ENCODE data around the gene LDAH. TPM values are rescaled to one million over a fixed set of nuclear protein-coding genes. Genes with fewer than 3 reads are reported as not detected.

LDAH gene
- total and polyA plus RNA-seq, 7 donors: 6.0 to 18.3 (median 12.2) TPM

DNA sequence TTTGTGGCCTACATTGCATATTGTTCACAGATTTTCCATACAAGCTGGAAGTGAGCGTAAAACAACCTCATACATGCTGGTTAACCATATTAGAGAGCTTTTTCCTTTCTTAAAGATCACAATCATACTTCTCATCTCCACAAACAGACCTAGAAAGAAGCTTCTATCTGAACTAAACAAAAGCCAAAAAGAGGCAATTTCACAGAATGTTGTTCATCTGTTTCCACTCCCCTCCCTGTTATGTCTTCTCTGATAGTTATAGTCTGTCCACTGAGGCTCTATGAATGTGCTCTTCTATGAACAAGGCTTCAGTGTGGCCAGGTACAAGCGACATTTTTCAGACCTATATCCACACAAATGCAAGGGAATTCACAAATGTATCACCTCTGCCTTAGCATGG is 63.4 kb downstream of the LDAH start:
- TF ChIP-seq EP300 (IDR thresholded peaks at IDR 0.05) (no peak), CTCF (IDR thresholded peaks at IDR 0.05) (no peak), POLR2A (IDR thresholded peaks at IDR 0.05) (no peak), POLR2AphosphoS5 (IDR thresholded peaks at IDR 0.05) (no peak)
- H3K4me1 ChIP-seq: no peaks in the 10 kb centered on the region
- H3K27ac ChIP-seq: no peak overlapping the region
- H3K36me3 ChIP-seq: no peaks in the 10 kb centered on the region
- intact Hi-C loops (cut with DNase I): no loop called here
- H3K27me3 ChIP-seq: no peaks in the 10 kb centered on the region
- no peak for DNase-seq
- no peaks in the 10 kb centered on the region for H3K9me3 ChIP-seq
- WGBS, 2 donors: 94 to 96% methylated on average over 2 of the region's 2 CpGs
- H3K4me3 ChIP-seq: no peak overlapping the region

- no peak overlapping the region for H3K27ac ChIP-seq
- H3K27me3 ChIP-seq: no peaks in the 10 kb centered on the region
- no peaks in the 10 kb centered on the region for H3K36me3 ChIP-seq
- intact Hi-C loops (cut with DNase I): no loop called here
- no peak for DNase-seq
- WGBS, 2 donors: 94 to 97% methylated on average over 1 of the region's 1 CpG
- no peaks in the 10 kb centered on the region for H3K4me1 ChIP-seq
- no peak overlapping the region for H3K4me3 ChIP-seq
- no peaks in the 10 kb centered on the region for H3K9me3 ChIP-seq
- TF ChIP-seq EP300 (IDR thresholded peaks at IDR 0.05) (no peak), POLR2A (IDR thresholded peaks at IDR 0.05) (no peak), CTCF (IDR thresholded peaks at IDR 0.05) (no peak), POLR2AphosphoS5 (IDR thresholded peaks at IDR 0.05) (no peak)
These were observed 63.9 kb downstream of the LDAH start for GRCh38 chr2:20758997-20759396.

GRCh38 chr2:20757405-20758090 is 65.4 kb downstream of the LDAH start:
- WGBS, 2 donors: 87 to 96% methylated on average over 1 of the region's 1 CpG
- Histone ChIP-seq H3K27ac (no peak overlapping the region), H3K4me1 (no peaks in the 10 kb centered on the region), H3K9me3 (no peaks in the 10 kb centered on the region), H3K36me3 (peaks cover 0 to 4% (median 0%) of the 10 kb centered on the region in 4 donors), H3K4me3 (no peak overlapping the region), H3K27me3 (no peaks in the 10 kb centered on the region)
- TF ChIP-seq POLR2A (IDR thresholded peaks at IDR 0.05) (no peak), EP300 (IDR thresholded peaks at IDR 0.05) (no peak), POLR2AphosphoS5 (IDR thresholded peaks at IDR 0.05) (no peak), CTCF (IDR thresholded peaks at IDR 0.05) (no peak)
- intact Hi-C loops (cut with DNase I): no loop called here
- no peak for DNase-seq

- DNase-seq: no peak
- no peaks in the 10 kb centered on the region for H3K27me3 ChIP-seq
- H3K4me3 ChIP-seq: no peak overlapping the region
- intact Hi-C loops (cut with DNase I): no loop called here
- H3K27ac ChIP-seq: no peak overlapping the region
- H3K4me1 ChIP-seq: no peaks in the 10 kb centered on the region
- TF ChIP-seq POLR2AphosphoS5 (IDR thresholded peaks at IDR 0.05) (no peak), EP300 (IDR thresholded peaks at IDR 0.05) (no peak), POLR2A (IDR thresholded peaks at IDR 0.05) (no peak), CTCF (IDR thresholded peaks at IDR 0.05) (no peak)
- H3K36me3 ChIP-seq: peaks cover 0 to 4% (median 0%) of the 10 kb centered on the region in 4 donors
- no peaks in the 10 kb centered on the region for H3K9me3 ChIP-seq
These were observed 67.6 kb downstream of the LDAH start for GRCh38 chr2:20755132-20755800.

Data from sigmoid colon (tissue), 7 donors.